HG02970 (cell line): ENCODE measurements around the gene SIN3B.
"Not testable (repeated sequence)": the region's sequence is repeated elsewhere in the genome, so short reads cannot be mapped to it uniquely, and the experiment has no call there.

Source experiments
- ATAC-seq: cut with Tn5 transposase; IDR thresholded peaks from one replicate; pipeline ENCODE4 v1.9.1; 2021; ENCODE audit warnings: mild to moderate bottlenecking, moderate library complexity, moderate number of reproducible peaks; ENCODE audit not compliant: unreplicated experiment, low FRiP score

SIN3B gene

DNA sequence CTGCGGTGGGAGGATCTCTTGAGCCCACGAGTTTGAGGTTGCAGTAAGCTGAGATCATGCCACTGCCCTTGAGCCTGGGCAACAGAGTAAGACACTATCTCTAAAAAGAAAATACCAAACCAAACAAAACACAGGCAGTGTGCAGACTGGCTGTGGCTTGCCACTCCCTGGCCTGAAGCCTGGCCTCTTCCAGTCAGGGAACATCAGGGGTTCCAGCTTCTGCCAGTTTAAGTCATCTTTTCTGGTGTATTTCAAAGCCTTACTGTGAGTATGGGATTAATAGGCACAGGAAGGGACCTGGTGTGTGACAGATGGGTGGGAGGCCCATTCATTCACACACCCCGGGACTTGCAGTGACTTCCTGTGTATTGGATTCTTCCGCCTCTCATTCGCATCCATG, 32.6 kb downstream of the SIN3B start:
- no peak for ATAC-seq

DNA sequence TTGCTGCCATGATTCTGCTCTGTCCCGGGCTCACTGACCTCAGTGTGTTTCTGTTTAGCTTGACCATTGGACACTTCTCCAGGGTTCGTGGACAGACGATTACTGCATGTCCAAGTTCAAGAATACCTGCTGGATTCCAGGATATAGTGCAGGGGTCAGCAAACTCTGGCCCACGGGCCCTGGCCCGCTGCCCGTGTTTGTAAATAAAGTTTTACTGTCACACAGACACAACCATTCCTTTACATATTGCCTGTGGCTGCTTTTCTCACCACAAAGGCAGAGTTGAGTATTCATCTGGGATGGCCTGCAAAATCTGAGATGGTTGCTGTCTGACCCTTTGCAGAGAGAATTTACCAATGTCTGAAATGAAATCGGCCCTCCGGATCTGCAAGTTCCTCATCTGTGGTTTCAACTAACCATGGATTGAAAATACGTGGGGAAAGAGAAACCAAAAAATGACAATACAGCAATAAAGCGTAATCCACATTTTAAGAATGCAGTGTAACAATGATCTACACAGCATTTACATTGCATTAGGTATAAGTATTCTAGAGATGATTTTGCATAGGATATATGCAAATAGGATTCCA, 33.7 kb downstream of the SIN3B start:
- ATAC-seq = no peak

GRCh38 chr19:16867211-16867610, 38.0 kb downstream of the SIN3B start:
- ATAC-seq = no peak

- no peak for ATAC-seq
Observed at GRCh38 chr19:16868423-16869130, 39.4 kb downstream of the SIN3B start.

GRCh38 chr19:16869331-16869972, 40.3 kb downstream of the SIN3B start:
- ATAC-seq = no peak

GRCh38 chr19:16871871-16872270, 42.7 kb downstream of the SIN3B start:
- ATAC-seq = no peak

DNA sequence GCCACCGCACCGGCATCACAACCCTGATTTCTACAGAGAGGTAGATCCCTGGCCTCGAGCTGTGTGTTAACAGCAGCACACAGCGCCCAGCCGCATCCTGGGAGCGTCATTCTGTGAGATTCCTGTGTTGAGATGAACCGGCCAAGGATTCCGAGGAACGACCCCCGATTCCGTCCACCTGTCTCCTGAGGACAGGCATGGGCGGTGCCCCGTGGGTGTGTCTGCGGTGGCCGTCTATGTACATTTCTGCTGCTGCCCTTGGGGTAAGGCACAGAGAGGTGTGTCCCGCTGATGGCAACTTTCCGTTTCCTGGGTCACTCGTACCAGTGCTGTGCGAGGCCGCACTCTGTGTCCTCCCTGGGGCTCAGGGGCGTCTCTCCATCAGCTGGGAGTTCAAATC, 43.5 kb downstream of the SIN3B start:
- ATAC-seq = no peak

- no peak for ATAC-seq
Observed at GRCh38 chr19:16873594-16873993, 44.4 kb downstream of the SIN3B start.

GRCh38 chr19:16874250-16874977, 45.2 kb downstream of the SIN3B start:
- no peak for ATAC-seq

DNA sequence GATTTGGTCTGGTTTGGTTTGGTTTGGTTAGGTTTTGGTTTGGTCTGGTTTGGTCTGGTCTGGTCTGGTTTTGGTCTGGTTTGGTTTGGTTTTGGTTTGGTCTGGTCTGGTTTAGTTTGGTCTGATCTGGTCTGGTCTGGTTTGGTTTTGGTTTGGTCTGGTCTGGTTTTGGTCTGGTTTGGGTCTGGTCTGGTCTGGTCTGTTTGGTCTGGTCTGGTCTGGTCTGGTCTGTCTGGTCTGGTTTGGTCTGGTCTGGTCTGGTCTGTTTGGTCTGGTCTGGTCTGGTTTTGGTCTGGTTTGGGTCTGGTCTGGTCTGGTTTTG, 45.7 kb downstream of the SIN3B start:
- ATAC-seq = not testable (repeated sequence)

DNA sequence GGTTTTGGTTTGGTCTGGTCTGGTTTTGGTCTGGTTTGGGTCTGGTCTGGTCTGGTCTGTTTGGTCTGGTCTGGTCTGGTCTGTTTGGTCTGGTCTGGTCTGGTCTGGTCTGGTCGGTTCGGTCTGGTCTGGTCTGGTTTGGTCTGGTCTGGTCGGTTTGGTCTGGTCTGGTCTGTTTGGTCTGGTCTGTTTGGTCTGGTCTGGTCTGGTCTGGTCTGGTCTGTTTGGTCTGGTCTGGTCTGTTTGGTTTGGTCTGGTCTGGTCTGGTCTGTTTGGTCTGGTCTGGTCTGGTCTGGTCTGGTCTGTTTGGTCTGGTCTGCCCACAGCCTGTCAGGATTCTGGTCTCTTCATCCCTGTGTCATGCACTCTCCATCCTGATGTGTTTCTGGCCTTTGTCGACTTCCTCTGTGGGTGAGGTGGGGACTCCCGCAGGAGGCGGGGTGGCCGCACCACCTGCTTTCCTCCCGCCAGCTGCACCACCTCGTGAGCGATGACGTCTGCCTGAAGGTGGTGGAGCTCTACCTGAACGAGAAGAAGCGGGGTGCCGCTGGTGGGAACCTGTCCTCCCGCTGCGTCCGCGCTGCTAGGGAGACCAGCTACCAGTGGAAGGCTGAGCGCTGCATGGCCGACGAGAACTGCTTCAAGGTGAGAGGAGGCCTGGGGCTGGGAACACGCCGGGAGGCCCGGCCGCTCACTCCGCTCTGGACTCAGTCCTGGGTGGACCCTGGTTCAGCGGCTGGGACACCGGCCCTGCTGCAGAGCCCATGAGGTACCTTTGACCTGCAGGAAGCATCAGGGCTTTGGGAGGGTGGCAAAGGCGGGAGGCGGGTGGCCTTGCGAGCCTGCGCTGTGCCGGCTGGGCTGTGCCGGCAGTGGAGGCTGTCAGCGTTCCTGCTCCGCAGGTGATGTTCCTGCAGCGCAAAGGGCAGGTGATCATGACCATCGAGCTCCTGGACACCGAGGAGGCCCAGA, 46.7 kb downstream of the SIN3B start:
- ATAC-seq = no peak

GRCh38 chr19:16876904-16877361, 47.7 kb downstream of the SIN3B start:
- ATAC-seq = no peak

DNA sequence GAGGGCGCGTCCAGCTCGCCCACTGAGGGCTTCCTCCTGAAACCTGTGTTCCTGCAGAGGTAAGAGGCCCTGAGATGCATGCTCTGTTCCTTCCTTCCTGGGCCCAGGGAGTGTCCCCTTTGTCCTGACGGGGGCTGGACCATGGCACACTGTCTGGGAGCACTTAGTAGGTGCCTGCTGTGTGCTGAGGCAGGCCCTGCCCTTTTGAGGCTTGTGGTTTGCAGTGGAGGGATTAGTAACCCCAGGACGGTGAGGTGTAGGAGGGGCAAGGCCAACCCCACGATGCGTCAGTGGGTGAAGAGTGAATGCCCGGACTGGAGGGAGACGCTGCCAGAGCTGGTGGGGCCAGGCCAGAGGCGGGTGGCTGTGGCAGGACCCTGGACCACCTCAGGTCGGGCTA, 48.4 kb downstream of the SIN3B start:
- ATAC-seq = no peak

DNA sequence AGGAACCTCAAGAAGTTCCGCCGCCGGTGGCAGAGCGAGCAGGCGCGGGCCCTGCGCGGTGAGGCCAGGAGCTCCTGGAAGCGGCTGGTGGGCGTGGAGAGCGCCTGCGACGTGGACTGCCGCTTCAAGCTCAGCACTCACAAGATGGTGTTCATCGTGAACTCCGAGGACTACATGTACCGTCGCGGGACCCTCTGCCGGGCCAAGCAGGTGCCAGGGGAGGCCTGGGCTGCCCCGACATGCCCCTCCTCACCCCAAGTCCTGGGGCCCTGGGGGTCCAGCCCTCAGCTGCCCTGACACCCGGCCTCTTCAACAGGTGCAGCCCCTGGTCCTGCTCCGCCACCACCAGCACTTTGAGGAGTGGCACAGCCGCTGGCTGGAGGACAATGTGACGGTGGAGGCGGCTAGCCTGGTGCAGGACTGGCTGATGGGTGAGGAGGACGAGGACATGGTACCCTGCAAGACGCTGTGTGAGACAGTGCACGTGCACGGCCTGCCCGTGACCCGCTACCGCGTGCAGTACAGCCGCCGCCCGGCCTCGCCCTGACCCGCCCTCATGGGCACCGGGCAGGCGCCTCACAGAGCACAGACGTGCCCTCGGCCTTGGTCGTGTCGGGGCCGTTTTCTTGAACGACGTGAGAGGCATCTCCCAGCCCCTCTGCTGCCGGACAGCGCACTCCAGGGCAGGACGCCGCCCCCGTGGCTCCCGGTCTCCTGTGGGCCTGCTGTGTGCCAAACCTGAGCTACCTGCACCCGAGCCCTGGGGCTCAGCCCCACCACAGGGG, 49.2 kb downstream of the SIN3B start:
- no peak for ATAC-seq

DNA sequence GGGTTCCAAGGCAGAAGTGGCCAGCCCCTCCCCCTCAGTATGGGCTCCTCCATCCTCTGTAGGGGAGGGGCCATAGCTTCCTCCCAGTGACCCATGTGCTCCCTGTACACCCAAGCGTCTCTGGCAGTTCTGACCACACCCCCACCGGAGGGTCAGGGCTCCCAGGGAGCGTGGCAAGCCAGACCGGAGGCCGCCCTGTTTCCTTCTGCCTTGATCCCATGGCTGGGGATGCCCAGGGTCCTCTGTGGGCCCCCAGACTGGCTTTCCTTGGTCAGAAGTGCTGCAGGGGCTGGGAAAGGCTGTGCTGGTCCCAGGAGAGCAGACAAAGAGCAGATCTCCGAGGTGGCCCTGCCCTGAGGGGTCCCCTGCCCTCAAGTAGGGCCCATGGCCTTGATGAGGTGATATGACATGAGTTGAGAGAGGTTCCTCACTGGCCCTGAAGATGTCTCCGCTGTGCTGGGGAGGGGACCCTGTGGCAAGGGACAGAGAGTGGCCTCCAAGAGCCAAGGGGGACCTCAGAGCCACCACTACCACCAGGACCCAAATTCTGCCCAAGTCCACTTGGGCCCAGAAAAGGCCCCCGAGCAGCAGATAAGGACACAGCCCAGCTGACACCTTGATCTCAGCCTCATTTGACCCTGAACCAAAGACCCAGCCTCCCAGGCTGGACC, 51.8 kb downstream of the SIN3B start:
- no peak for ATAC-seq

GRCh38 chr19:16882146-16882545, 52.9 kb downstream of the SIN3B start:
- ATAC-seq = no peak

DNA sequence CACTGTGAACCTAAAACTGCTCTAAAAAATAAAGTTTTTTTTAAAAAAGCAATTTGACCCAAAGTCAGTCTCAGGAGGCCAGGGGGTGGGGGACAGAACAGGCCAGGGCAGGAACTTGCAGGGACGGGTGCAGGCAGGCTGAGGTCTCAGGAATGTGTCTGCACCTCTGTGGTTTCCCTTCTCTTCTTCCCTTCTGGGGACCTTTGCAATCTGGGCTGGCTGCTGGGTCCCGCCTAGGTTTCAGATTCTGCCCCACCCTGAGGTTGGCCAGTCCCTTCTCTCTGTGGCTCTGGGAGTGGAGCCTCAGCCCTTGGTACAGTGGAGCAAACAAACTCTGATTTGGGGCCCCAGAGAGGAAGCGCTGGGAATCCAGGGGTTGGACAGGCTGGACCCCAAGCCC, 54.3 kb downstream of the SIN3B start:
- no peak for ATAC-seq

- no peak for ATAC-seq
Observed at GRCh38 chr19:16885166-16885565, 56.0 kb downstream of the SIN3B start.

- no peak for ATAC-seq
Observed at GRCh38 chr19:16886305-16886880, 57.2 kb downstream of the SIN3B start.
